ENCODE measurements around the gene TAS2R30. TPM values are rescaled to one million over a fixed set of nuclear protein-coding genes. Genes with fewer than 3 reads are reported as not detected.

TAS2R30 gene
- total RNA-seq (10 to 100 TPM in 1 of 2 donors, 1 to 10 TPM in 1; 3.4 to 12.0 TPM), polyA plus RNA-seq (under 1 TPM in 1 of 2 donors, not detected in 1; 0.18 TPM)

GRCh38 chr12:11134305-11134704, at the start of gene TAS2R30:
Gene TAS2R30, minus strand, starts transcription at chr12:11134644. Its CDS starts 400 bp downstream, at chr12:11134244.
- no peak for DNase-seq (ENCODE audit: low spot score)
- Histone ChIP-seq H3K27me3 (ENCODE audit: control insufficient read depth in 4 of 4, insufficient read depth in 4 of 4, low read length in 3 of 4) (no peaks in the 10 kb centered on the region), H3K36me3 (ENCODE audit: control insufficient read depth in 4 of 4, insufficient read depth in 3 of 4, low read depth in 1 of 4, low read length in 3 of 4) (no peaks in the 10 kb centered on the region), H3K9ac (ENCODE audit: low read depth in 1 of 2, low read length in 2 of 2) (no peak within 1 kb of the TSS), H3K27ac (ENCODE audit: low read depth in 1 of 2, low read length in 2 of 2) (no peak within 1 kb of the TSS), H3K9me3 (ENCODE audit: control insufficient read depth in 4 of 4, low read length in 3 of 4) (no peaks in the 10 kb centered on the region), H3K4me3 (ENCODE audit: low read depth in 1 of 3, low read length in 3 of 3) (no peak within 1 kb of the TSS), H3K4me1 (ENCODE audit: control insufficient read depth in 4 of 4, insufficient read depth in 4 of 4, low read length in 3 of 4) (no peaks in the 10 kb centered on the region)
- WGBS, result 75% methylated on average over 3 of the region's 3 CpGs
- TF ChIP-seq SP1 (IDR thresholded peaks at IDR 0.05), result no peak
- TF ChIP-seq CTCF (IDR thresholded peaks at IDR 0.05; ENCODE audit: low read depth, low read length, missing input control), result no peak

GRCh38 chr12:11183011-11183410, 48.6 kb upstream of the TAS2R30 start:
- no peaks in the 10 kb centered on the region for H3K27me3 ChIP-seq (ENCODE audit: control insufficient read depth in 4 of 4, insufficient read depth in 4 of 4, low read length in 3 of 4)
- H3K9me3 ChIP-seq (ENCODE audit: control insufficient read depth in 4 of 4, low read length in 3 of 4), result no peaks in the 10 kb centered on the region
- no peak for DNase-seq (ENCODE audit: low spot score)
- no peak overlapping the region for H3K4me3 ChIP-seq (ENCODE audit: low read depth in 1 of 3, low read length in 3 of 3)
- no peak overlapping the region for H3K9ac ChIP-seq (ENCODE audit: low read depth in 1 of 2, low read length in 2 of 2)
- peak overlapping the region; percentile 39 to 57 for H3K27ac ChIP-seq (ENCODE audit: low read depth in 1 of 2, low read length in 2 of 2)
- peaks cover 0 to 13% (median under 1%) of the 10 kb centered on the region in 4 donors for H3K4me1 ChIP-seq (ENCODE audit: control insufficient read depth in 4 of 4, insufficient read depth in 4 of 4, low read length in 3 of 4)
- no peak for TF ChIP-seq SP1 (IDR thresholded peaks at IDR 0.05)
- TF ChIP-seq TAF1 (conservative IDR thresholded peaks at IDR 0.05), result no peak
- no peak for TF ChIP-seq RAD21 (IDR thresholded peaks at IDR 0.05)
- no peak for TF ChIP-seq REST (IDR thresholded peaks at IDR 0.05)
- no peaks in the 10 kb centered on the region for H3K36me3 ChIP-seq (ENCODE audit: control insufficient read depth in 4 of 4, insufficient read depth in 3 of 4, low read depth in 1 of 4, low read length in 3 of 4)

GRCh38 chr12:11182529-11182928, 48.1 kb upstream of the TAS2R30 start:
- Histone ChIP-seq H3K4me3 (ENCODE audit: low read depth in 1 of 3, low read length in 3 of 3) (no peak overlapping the region), H3K4me1 (ENCODE audit: control insufficient read depth in 4 of 4, insufficient read depth in 4 of 4, low read length in 3 of 4) (peaks cover 0 to 13% (median under 1%) of the 10 kb centered on the region in 4 donors), H3K27ac (ENCODE audit: low read depth in 1 of 2, low read length in 2 of 2) (peak overlapping the region; percentile 39 to 57), H3K9ac (ENCODE audit: low read depth in 1 of 2, low read length in 2 of 2) (no peak overlapping the region), H3K36me3 (ENCODE audit: control insufficient read depth in 4 of 4, insufficient read depth in 3 of 4, low read depth in 1 of 4, low read length in 3 of 4) (peaks cover 0 to under 1% (median 0%) of the 10 kb centered on the region in 4 donors), H3K27me3 (ENCODE audit: control insufficient read depth in 4 of 4, insufficient read depth in 4 of 4, low read length in 3 of 4) (no peaks in the 10 kb centered on the region), H3K9me3 (ENCODE audit: control insufficient read depth in 4 of 4, low read length in 3 of 4) (no peaks in the 10 kb centered on the region)
- no peak for DNase-seq (ENCODE audit: low spot score)
- no peak for TF ChIP-seq REST (IDR thresholded peaks at IDR 0.05)
- TF ChIP-seq RXRA (IDR thresholded peaks at IDR 0.05), result peak; percentile 35 to 59
- TF ChIP-seq MAX (IDR thresholded peaks at IDR 0.05), result no peak
- TF ChIP-seq TAF1 (conservative IDR thresholded peaks at IDR 0.05), result no peak
- peak; percentile 31 for TF ChIP-seq ZBTB33 (IDR thresholded peaks at IDR 0.05)
- TF ChIP-seq ATF3 (IDR thresholded peaks at IDR 0.05), result peak; percentile 52
- TF ChIP-seq RAD21 (IDR thresholded peaks at IDR 0.05), result peak in 1 of 2 donors; percentile 4
- peak; percentile 8 for TF ChIP-seq FOXA2 (IDR thresholded peaks at IDR 0.05)
- TF ChIP-seq JUND (IDR thresholded peaks at IDR 0.05), result no peak
- no peak for TF ChIP-seq SP1 (IDR thresholded peaks at IDR 0.05)
- TF ChIP-seq YY1 (IDR thresholded peaks at IDR 0.05), result no peak
- no peak for TF ChIP-seq CTCF (IDR thresholded peaks at IDR 0.05; ENCODE audit: low read depth, low read length, missing input control)
